Trophoblast cell (in vitro differentiated cells and primary cell): Measurements from ENCODE around the gene PDSS1.

Source experiments
- DNase-seq, 2 donors: peaks; one replicate each; pipeline ENCODE4 v3.0.0-alpha.2; 2016
- H2AFZ ChIP-seq: 2 replicates; pipeline ENCODE4 v1.6.1; 2013; ENCODE audit warnings: low read length, moderate library complexity, mild to moderate bottlenecking; ENCODE audit not compliant: insufficient read depth, poor library complexity
- H2AK5ac ChIP-seq: 2 replicates; pipeline ENCODE4 v1.6.1; 2013; ENCODE audit warnings: mild to moderate bottlenecking, low read length
- H2BK120ac ChIP-seq: 2 replicates; pipeline ENCODE4 v1.6.1; 2013; ENCODE audit warnings: low read length, mild to moderate bottlenecking, moderate library complexity; ENCODE audit not compliant: insufficient read depth, poor library complexity
- H2BK12ac ChIP-seq: 2 replicates; pipeline ENCODE4 v1.6.1; 2013; ENCODE audit warnings: mild to moderate bottlenecking, low read length, moderate library complexity
- H2BK5ac ChIP-seq: 2 replicates; pipeline ENCODE4 v1.6.1; 2013; ENCODE audit warnings: low read length, low read depth, moderate library complexity, mild to moderate bottlenecking; ENCODE audit not compliant: poor library complexity
- H3K14ac ChIP-seq: 2 replicates; pipeline ENCODE4 v1.6.1; 2013; ENCODE audit warnings: mild to moderate bottlenecking, low read length
- H3K18ac ChIP-seq: 2 replicates; pipeline ENCODE4 v1.6.1; 2013; ENCODE audit warnings: mild to moderate bottlenecking, low read length
- H3K23ac ChIP-seq: 2 replicates; pipeline ENCODE4 v1.6.1; 2013; ENCODE audit warnings: low read length
- H3K27ac ChIP-seq: 2 replicates; pipeline ENCODE4 v1.5.1; 2013; ENCODE audit warnings: low read depth, mild to moderate bottlenecking, inconsistent platforms, low read length, moderate library complexity
- H3K27me3 ChIP-seq: 2 replicates; pipeline ENCODE4 v1.6.1; 2013; ENCODE audit warnings: inconsistent platforms, mild to moderate bottlenecking, low read length, moderate library complexity; ENCODE audit not compliant: insufficient read depth
- H3K36me3 ChIP-seq, 2 experiments: 1 replicate in 1 of 2; 2 replicates in 1 of 2; pipeline ENCODE4 v1.6.1; 2013; ENCODE audit warnings: low read length in 2 of 2, mild to moderate bottlenecking in 2 of 2, moderate library complexity in 1 of 2; ENCODE audit not compliant: insufficient read depth in 2 of 2, control insufficient read depth in 1 of 2
- H3K4ac ChIP-seq: 2 replicates; pipeline ENCODE4 v1.6.1; 2013; ENCODE audit warnings: low read depth, mild to moderate bottlenecking, low read length, moderate library complexity
- H3K4me1 ChIP-seq, 2 experiments: 1 replicate in 1 of 2; 2 replicates in 1 of 2; pipeline ENCODE4 v1.6.1; 2013; ENCODE audit warnings: low read length in 2 of 2, mild to moderate bottlenecking in 2 of 2, moderate library complexity in 1 of 2; ENCODE audit not compliant: insufficient read depth in 2 of 2, control insufficient read depth in 1 of 2
- H3K4me2 ChIP-seq: 2 replicates; pipeline ENCODE4 v1.6.1; 2013; ENCODE audit warnings: inconsistent platforms, mild to moderate bottlenecking, low read length, moderate library complexity
- H3K4me3 ChIP-seq: 2 replicates; pipeline ENCODE4 v1.5.1; 2013; ENCODE audit warnings: mild to moderate bottlenecking, low read depth, low read length, inconsistent platforms
- H3K79me1 ChIP-seq: one replicate; pipeline ENCODE4 v1.6.1; 2013; ENCODE audit warnings: low read length
- H3K79me2 ChIP-seq: 2 replicates; pipeline ENCODE4 v1.6.1; 2013; ENCODE audit warnings: low read length, mild to moderate bottlenecking; ENCODE audit not compliant: control insufficient read depth, insufficient read depth, poor library complexity
- H3K9ac ChIP-seq: 2 replicates; pipeline ENCODE4 v1.6.1; 2013; ENCODE audit warnings: mild to moderate bottlenecking, low read length
- H3K9me3 ChIP-seq: 2 replicates; pipeline ENCODE4 v1.6.1; 2013; ENCODE audit warnings: low read depth, mild to moderate bottlenecking, control low read depth, inconsistent platforms, low read length; ENCODE audit not compliant: insufficient read depth
- H4K12ac ChIP-seq: 2 replicates; pipeline ENCODE4 v1.6.1; 2013; ENCODE audit warnings: low read depth, mild to moderate bottlenecking, low read length, moderate library complexity
- H4K8ac ChIP-seq: 2 replicates; pipeline ENCODE4 v1.6.1; 2013; ENCODE audit warnings: low read depth, mild to moderate bottlenecking, low read length, moderate library complexity
- H4K91ac ChIP-seq: one replicate; pipeline ENCODE4 v1.6.1; 2013; ENCODE audit warnings: low read depth, mild to moderate bottlenecking, low read length, moderate library complexity
- WGBS: extraction: QIAGEN DNeasy Blood & Tissue Kit; methylation state at CpG from one replicate; pipeline ENCODE4 v1.1.7; 2013; ENCODE audit warnings: missing lambda C conversion rate; ENCODE audit not compliant: insufficient read length, insufficient coverage; ENCODE audit errors: extremely low coverage; 5-methylcytosine and 5-hydroxymethylcytosine counted together

Gene PDSS1

GRCh38 chr10:26743841-26744240, 46.3 kb downstream of the PDSS1 start:
- no peak overlapping the region for H2BK5ac ChIP-seq
- H3K79me2 ChIP-seq: no peaks in the 10 kb centered on the region
- no peak overlapping the region for H4K12ac ChIP-seq
- H2AFZ ChIP-seq: no peak overlapping the region
- peaks cover 11 to 14% of the 10 kb centered on the region in 2 experiments for H3K36me3 ChIP-seq
- H4K8ac ChIP-seq: no peak overlapping the region
- no peak overlapping the region for H3K4me2 ChIP-seq
- H3K4ac ChIP-seq: no peak overlapping the region
- no peaks in the 10 kb centered on the region for H3K27me3 ChIP-seq
- no peaks in the 10 kb centered on the region for H3K9me3 ChIP-seq
- no peak overlapping the region for H3K9ac ChIP-seq
- H3K23ac ChIP-seq: no peak overlapping the region
- no peak overlapping the region for H3K27ac ChIP-seq
- no peak overlapping the region for H3K18ac ChIP-seq
- H3K4me3 ChIP-seq: no peak overlapping the region
- H2BK120ac ChIP-seq: no peak overlapping the region
- WGBS: no CpG with 5 or more reads among the region's 1 CpG
- H4K91ac ChIP-seq: no peak overlapping the region
- no peak for DNase-seq
- H3K4me1 ChIP-seq: no peaks in the 10 kb centered on the region
- H2AK5ac ChIP-seq: no peak overlapping the region
- H2BK12ac ChIP-seq: no peak overlapping the region
- H3K14ac ChIP-seq: no peak overlapping the region
- H3K79me1 ChIP-seq: no peaks in the 10 kb centered on the region

GRCh38 chr10:26746061-26746460, 48.6 kb downstream of the PDSS1 start:
- Histone ChIP-seq H4K12ac (no peak overlapping the region), H3K36me3 (peaks cover 9 to 12% of the 10 kb centered on the region in 2 experiments), H4K91ac (no peak overlapping the region), H3K27me3 (no peaks in the 10 kb centered on the region), H3K9ac (no peak overlapping the region), H3K4me1 (no peaks in the 10 kb centered on the region), H3K14ac (no peak overlapping the region), H2BK12ac (no peak overlapping the region), H2BK5ac (no peak overlapping the region), H2AK5ac (no peak overlapping the region), H3K4me2 (no peak overlapping the region), H3K23ac (no peak overlapping the region), H3K79me1 (no peaks in the 10 kb centered on the region), H2BK120ac (no peak overlapping the region), H3K4ac (no peak overlapping the region), H3K18ac (no peak overlapping the region), H3K4me3 (no peak overlapping the region), H3K79me2 (no peaks in the 10 kb centered on the region), H3K27ac (no peak overlapping the region), H3K9me3 (no peaks in the 10 kb centered on the region), H2AFZ (no peak overlapping the region), H4K8ac (no peak overlapping the region)
- DNase-seq: no peak
- WGBS: no CpG with 5 or more reads among the region's 5 CpGs

- no peak overlapping the region for H3K23ac ChIP-seq
- H3K36me3 ChIP-seq: peaks cover 2 to 5% of the 10 kb centered on the region in 2 experiments
- no peak overlapping the region for H2BK12ac ChIP-seq
- no peaks in the 10 kb centered on the region for H3K9me3 ChIP-seq
- no peaks in the 10 kb centered on the region for H3K27me3 ChIP-seq
- no CpG with 5 or more reads among the region's 4 CpGs for WGBS
- no peak overlapping the region for H3K4me2 ChIP-seq
- no peak overlapping the region for H3K9ac ChIP-seq
- no peak overlapping the region for H2AFZ ChIP-seq
- H2AK5ac ChIP-seq: no peak overlapping the region
- H2BK5ac ChIP-seq: no peak overlapping the region
- no peak overlapping the region for H3K14ac ChIP-seq
- H4K8ac ChIP-seq: no peak overlapping the region
- no peaks in the 10 kb centered on the region for H3K79me2 ChIP-seq
- H3K4me3 ChIP-seq: no peak overlapping the region
- H4K91ac ChIP-seq: no peak overlapping the region
- H3K18ac ChIP-seq: no peak overlapping the region
- H3K4me1 ChIP-seq: no peaks in the 10 kb centered on the region
- H2BK120ac ChIP-seq: no peak overlapping the region
- H4K12ac ChIP-seq: peak overlapping the region; percentile 70
- H3K79me1 ChIP-seq: peaks cover 2% of the 10 kb centered on the region
- H3K4ac ChIP-seq: no peak overlapping the region
- no peak for DNase-seq
- H3K27ac ChIP-seq: no peak overlapping the region
Observed at GRCh38 chr10:26755443-26755903, 58.0 kb downstream of the PDSS1 start.

GRCh38 chr10:26759008-26759407, 61.5 kb downstream of the PDSS1 start:
- H3K27ac ChIP-seq: no peak overlapping the region
- H3K9me3 ChIP-seq: no peaks in the 10 kb centered on the region
- no peak overlapping the region for H3K9ac ChIP-seq
- no peak overlapping the region for H2BK12ac ChIP-seq
- H3K27me3 ChIP-seq: no peaks in the 10 kb centered on the region
- H3K36me3 ChIP-seq: peaks cover 2 to 5% of the 10 kb centered on the region in 2 experiments
- no peak overlapping the region for H4K8ac ChIP-seq
- H3K18ac ChIP-seq: no peak overlapping the region
- H2AFZ ChIP-seq: no peak overlapping the region
- H3K14ac ChIP-seq: no peak overlapping the region
- no peak overlapping the region for H2BK5ac ChIP-seq
- WGBS: no CpG with 5 or more reads among the region's 4 CpGs
- H2BK120ac ChIP-seq: no peak overlapping the region
- H3K4me1 ChIP-seq: no peaks in the 10 kb centered on the region
- DNase-seq: no peak
- no peak overlapping the region for H3K23ac ChIP-seq
- no peaks in the 10 kb centered on the region for H3K79me2 ChIP-seq
- H3K79me1 ChIP-seq: peaks cover 2% of the 10 kb centered on the region
- H3K4ac ChIP-seq: no peak overlapping the region
- H4K91ac ChIP-seq: no peak overlapping the region
- H2AK5ac ChIP-seq: no peak overlapping the region
- H3K4me3 ChIP-seq: no peak overlapping the region
- H3K4me2 ChIP-seq: no peak overlapping the region
- H4K12ac ChIP-seq: peak overlapping the region; percentile 54
